Fibroblast of pulmonary artery (primary cell): ENCODE measurements around the gene PSMB9.

Experiments
- DNase-seq: peaks from one replicate; pipeline ENCODE4 v3.0.0-alpha.2; 2010; ENCODE audit warnings: low read depth
- H3K4me3 ChIP-seq: replicated peaks from 2 replicates; pipeline ENCODE4 v1.5.1; 2011; ENCODE audit warnings: low read depth, mild to moderate bottlenecking, control low read depth, low read length, moderate library complexity
- TF ChIP-seq, protein P1 (sequence below): IDR thresholded peaks from 2 replicates; pipeline ENCODE4 v1.5.1; 2011; ENCODE audit warnings: mild to moderate bottlenecking, control low read depth, low read length, inconsistent platforms; ENCODE audit errors: missing control alignments

The PSMB9 gene

GRCh38 chr6:32816746-32817204 lies 37.2 kb upstream of the PSMB9 start, which contains the start of gene HLA-DOB:
TSS of gene HLA-DOB (minus strand) at chr6:32817002. CDS start at chr6:32816951, 51 bp downstream.
- TF ChIP-seq, protein P1, sequence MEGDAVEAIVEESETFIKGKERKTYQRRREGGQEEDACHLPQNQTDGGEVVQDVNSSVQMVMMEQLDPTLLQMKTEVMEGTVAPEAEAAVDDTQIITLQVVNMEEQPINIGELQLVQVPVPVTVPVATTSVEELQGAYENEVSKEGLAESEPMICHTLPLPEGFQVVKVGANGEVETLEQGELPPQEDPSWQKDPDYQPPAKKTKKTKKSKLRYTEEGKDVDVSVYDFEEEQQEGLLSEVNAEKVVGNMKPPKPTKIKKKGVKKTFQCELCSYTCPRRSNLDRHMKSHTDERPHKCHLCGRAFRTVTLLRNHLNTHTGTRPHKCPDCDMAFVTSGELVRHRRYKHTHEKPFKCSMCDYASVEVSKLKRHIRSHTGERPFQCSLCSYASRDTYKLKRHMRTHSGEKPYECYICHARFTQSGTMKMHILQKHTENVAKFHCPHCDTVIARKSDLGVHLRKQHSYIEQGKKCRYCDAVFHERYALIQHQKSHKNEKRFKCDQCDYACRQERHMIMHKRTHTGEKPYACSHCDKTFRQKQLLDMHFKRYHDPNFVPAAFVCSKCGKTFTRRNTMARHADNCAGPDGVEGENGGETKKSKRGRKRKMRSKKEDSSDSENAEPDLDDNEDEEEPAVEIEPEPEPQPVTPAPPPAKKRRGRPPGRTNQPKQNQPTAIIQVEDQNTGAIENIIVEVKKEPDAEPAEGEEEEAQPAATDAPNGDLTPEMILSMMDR = no peak
- peak; percentile 56 for DNase-seq
- no peak within 1 kb of the TSS for H3K4me3 ChIP-seq

GRCh38 chr6:32818867-32819266 lies 35.1 kb upstream of the PSMB9 start:
- H3K4me3 ChIP-seq = no peak overlapping the region
- DNase-seq = no peak
- TF ChIP-seq, protein P1 = no peak

DNA sequence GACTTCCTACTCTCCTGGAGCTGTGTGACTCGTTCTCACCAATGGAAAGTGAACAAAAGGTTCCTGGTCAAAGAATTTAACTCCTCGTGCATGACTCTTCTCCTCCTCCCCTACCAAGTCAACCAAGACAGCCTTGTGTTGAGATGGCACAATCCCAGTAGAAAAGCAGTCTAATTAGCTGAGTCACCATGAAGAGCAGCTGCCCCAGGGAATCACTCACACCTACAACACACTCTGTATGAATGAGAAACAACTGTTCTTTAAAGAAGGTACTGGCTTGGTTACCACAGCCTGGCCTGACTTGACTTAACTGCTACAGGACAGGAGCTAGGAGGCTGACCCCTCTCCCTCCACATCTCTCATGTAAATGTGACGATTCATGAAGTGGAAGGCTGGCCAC lies 34.3 kb upstream of the PSMB9 start:
- H3K4me3 ChIP-seq = no peak overlapping the region
- peak; percentile 38 for DNase-seq
- TF ChIP-seq, protein P1 = no peak

DNA sequence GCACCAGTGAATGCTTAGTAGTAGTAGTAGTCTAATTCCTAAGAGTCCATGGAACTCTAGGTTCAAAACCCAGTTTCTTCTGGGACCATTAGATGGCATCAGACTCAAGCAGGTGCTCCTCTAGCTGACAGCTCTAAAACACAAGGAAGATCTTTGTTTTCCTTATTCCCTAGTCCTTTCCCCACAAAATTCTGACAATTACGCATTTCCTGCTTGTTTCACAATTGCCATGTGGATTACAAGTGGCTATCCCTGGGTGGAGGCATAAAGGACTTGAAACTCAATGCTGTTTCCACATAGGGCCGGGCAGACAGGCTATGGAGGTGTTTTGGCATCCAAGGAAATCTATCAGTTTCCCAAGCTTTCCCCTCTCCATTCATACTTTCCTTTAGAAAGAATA lies 28.0 kb upstream of the PSMB9 start:
- TF ChIP-seq, protein P1 = peak; percentile 49
- no peak overlapping the region for H3K4me3 ChIP-seq
- DNase-seq = peak; percentile 86

DNA sequence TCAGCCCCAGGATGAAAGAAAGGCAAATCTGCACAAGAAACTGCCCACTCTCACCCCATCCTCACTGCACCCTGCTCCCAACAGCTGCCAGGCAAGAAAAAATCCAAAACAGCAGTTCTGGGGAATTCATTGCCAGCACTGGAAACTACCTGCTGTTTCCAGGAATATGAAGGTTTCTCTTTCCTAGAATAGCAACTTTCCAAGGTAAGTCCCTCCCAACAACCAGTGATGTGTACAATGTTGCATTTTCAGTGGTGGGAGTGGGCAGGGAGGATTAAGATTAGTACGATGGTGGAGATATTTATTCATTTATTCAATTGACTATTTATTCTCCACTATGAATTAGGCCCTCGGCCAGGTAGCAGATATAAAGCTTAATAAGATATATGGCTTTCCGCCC lies 27.0 kb upstream of the PSMB9 start:
- no peak overlapping the region for H3K4me3 ChIP-seq
- TF ChIP-seq, protein P1 = no peak
- DNase-seq = no peak

- DNase-seq = no peak
- H3K4me3 ChIP-seq = no peak overlapping the region
- TF ChIP-seq, protein P1 = no peak
Measured at GRCh38 chr6:32829495-32829894, 24.5 kb upstream of the PSMB9 start.

- H3K4me3 ChIP-seq = no peak overlapping the region
- no peak for DNase-seq
- TF ChIP-seq, protein P1 = no peak
Measured at GRCh38 chr6:32830017-32830416, 24.0 kb upstream of the PSMB9 start.
